ENCODE data around the gene PACS1.
"Not testable (repeated sequence)": the region's sequence is repeated elsewhere in the genome, so short reads cannot be mapped to it uniquely, and the experiment has no call there.

Gene PACS1

GRCh38 chr11:66077927-66078326 is 7.9 kb downstream of the PACS1 start:
- no peak for DNase-seq

GRCh38 chr11:66078949-66079348 is 8.9 kb downstream of the PACS1 start:
- not testable (repeated sequence) for DNase-seq

GRCh38 chr11:66080055-66080817 is 10.2 kb downstream of the PACS1 start:
- peak; percentile 56 for DNase-seq

- DNase-seq, result peak; percentile 73
Measured at GRCh38 chr11:66081505-66081904, 11.4 kb downstream of the PACS1 start.

GRCh38 chr11:66082946-66083698 is 13.1 kb downstream of the PACS1 start:
- DNase-seq, result no peak

- no peak for DNase-seq
Measured at GRCh38 chr11:66083767-66084166, 13.7 kb downstream of the PACS1 start.

GRCh38 chr11:66084821-66085475 is 14.9 kb downstream of the PACS1 start:
- DNase-seq, result no peak

GRCh38 chr11:66087148-66087908 is 17.3 kb downstream of the PACS1 start:
- DNase-seq, result no peak

- no peak for DNase-seq
Measured at GRCh38 chr11:66089067-66089466, 19.0 kb downstream of the PACS1 start.

GRCh38 chr11:66090288-66090687 is 20.2 kb downstream of the PACS1 start:
- no peak for DNase-seq

GRCh38 chr11:66092125-66092524 is 22.1 kb downstream of the PACS1 start:
- DNase-seq, result not testable (repeated sequence)

GRCh38 chr11:66099746-66100145 is 29.7 kb downstream of the PACS1 start:
- not testable (repeated sequence) for DNase-seq

GRCh38 chr11:66100272-66101065 is 30.4 kb downstream of the PACS1 start:
- DNase-seq, result peak; percentile 69

- DNase-seq, result no peak
Measured at GRCh38 chr11:66101066-66101464, 31.0 kb downstream of the PACS1 start.

- DNase-seq, result no peak
Measured at GRCh38 chr11:66104057-66104638, 34.1 kb downstream of the PACS1 start.

- DNase-seq, result peak; percentile 47
Measured at GRCh38 chr11:66106786-66107599, 36.9 kb downstream of the PACS1 start.

- DNase-seq, result peak; percentile 32
Measured at GRCh38 chr11:66107600-66108510, 37.8 kb downstream of the PACS1 start.

- DNase-seq, result no peak
Measured at GRCh38 chr11:66109294-66109693, 39.2 kb downstream of the PACS1 start.

GRCh38 chr11:66111158-66111557 is 41.1 kb downstream of the PACS1 start:
- DNase-seq, result peak; percentile 30
